ENCODE data around the gene CKAP2L. TPM values are rescaled to one million over a fixed set of nuclear protein-coding genes. Genes with fewer than 3 reads are reported as not detected.

The CKAP2L gene
- total and polyA plus RNA-seq, 2 donors (not counting 1 experiment from before 2014, with no cell fraction given): 3.0 to 4.4 TPM

GRCh38 chr2:112737542-112738232 is 26.7 kb downstream of the CKAP2L start:
- Histone ChIP-seq H4K20me1 (ENCODE audit: control insufficient read depth, extremely low read depth, insufficient read depth, low read length) (no peaks in the 10 kb centered on the region), H3K4me1 (ENCODE audit: control insufficient read depth, extremely low read depth, insufficient read depth, low read length) (no peaks in the 10 kb centered on the region), H2AFZ (ENCODE audit: low read length) (no peak overlapping the region), H3K27me3 (ENCODE audit: control insufficient read depth, insufficient read depth, low read length) (no peaks in the 10 kb centered on the region), H3K9me3 (ENCODE audit: control insufficient read depth, insufficient read depth, low read depth, low read length) (no peaks in the 10 kb centered on the region), H3K27ac (ENCODE audit: insufficient read depth, low read length) (no peak overlapping the region), H3K79me2 (ENCODE audit: control insufficient read depth, insufficient read depth, low read length) (no peaks in the 10 kb centered on the region), H3K9ac (ENCODE audit: insufficient read depth, low read length) (no peak overlapping the region), H3K36me3 (ENCODE audit: control insufficient read depth, insufficient read depth, low read length) (peaks cover 8% of the 10 kb centered on the region), H3K4me3 (replicated peaks in 1 of 4; ENCODE audit: control extremely low read depth in 1 of 4, insufficient read depth in 1 of 4, low read depth in 3 of 4, low read length in 4 of 4) (no peak overlapping the region), H3K4me2 (ENCODE audit: extremely low read depth, insufficient read depth, low read length) (no peak overlapping the region)
- no peak for DNase-seq (ENCODE audit: low read depth in 2 of 2)
- TF ChIP-seq, protein P1, sequence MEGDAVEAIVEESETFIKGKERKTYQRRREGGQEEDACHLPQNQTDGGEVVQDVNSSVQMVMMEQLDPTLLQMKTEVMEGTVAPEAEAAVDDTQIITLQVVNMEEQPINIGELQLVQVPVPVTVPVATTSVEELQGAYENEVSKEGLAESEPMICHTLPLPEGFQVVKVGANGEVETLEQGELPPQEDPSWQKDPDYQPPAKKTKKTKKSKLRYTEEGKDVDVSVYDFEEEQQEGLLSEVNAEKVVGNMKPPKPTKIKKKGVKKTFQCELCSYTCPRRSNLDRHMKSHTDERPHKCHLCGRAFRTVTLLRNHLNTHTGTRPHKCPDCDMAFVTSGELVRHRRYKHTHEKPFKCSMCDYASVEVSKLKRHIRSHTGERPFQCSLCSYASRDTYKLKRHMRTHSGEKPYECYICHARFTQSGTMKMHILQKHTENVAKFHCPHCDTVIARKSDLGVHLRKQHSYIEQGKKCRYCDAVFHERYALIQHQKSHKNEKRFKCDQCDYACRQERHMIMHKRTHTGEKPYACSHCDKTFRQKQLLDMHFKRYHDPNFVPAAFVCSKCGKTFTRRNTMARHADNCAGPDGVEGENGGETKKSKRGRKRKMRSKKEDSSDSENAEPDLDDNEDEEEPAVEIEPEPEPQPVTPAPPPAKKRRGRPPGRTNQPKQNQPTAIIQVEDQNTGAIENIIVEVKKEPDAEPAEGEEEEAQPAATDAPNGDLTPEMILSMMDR (conservative IDR thresholded peaks at IDR 0.05 in 1 of 2, IDR thresholded peaks at IDR 0.05 in 1 of 2; ENCODE audit: low read depth in 1 of 2, low read length in 2 of 2): no peak
- TF ChIP-seq EZH2 (IDR thresholded peaks at IDR 0.05; ENCODE audit: low read length, missing control alignments): no peak

DNA sequence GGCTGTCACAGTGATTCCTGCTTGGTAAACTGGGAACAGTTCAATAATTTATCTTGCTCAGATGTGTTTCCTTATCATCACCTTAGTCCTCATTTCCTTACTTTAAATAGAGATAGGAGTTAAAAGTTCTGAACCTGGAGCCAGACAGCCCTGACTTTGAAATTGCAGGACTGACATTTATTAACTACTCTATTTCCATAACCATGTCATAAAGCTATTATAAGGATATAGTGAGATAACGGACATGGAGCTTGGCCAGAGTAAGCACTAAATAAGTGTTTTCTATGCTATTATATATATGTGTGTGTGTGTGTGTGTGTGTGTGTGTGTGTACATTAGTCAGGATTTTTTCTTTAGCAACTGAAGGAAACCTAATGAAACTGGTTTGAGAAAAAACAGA is 30.5 kb downstream of the CKAP2L start:
- Histone ChIP-seq H3K4me3 (replicated peaks in 1 of 4; ENCODE audit: control extremely low read depth in 1 of 4, insufficient read depth in 1 of 4, low read depth in 3 of 4, low read length in 4 of 4) (no peak overlapping the region), H3K79me2 (ENCODE audit: control insufficient read depth, insufficient read depth, low read length) (no peaks in the 10 kb centered on the region), H3K9me3 (ENCODE audit: control insufficient read depth, insufficient read depth, low read depth, low read length) (no peaks in the 10 kb centered on the region), H3K9ac (ENCODE audit: insufficient read depth, low read length) (no peak overlapping the region), H3K27ac (ENCODE audit: insufficient read depth, low read length) (no peak overlapping the region), H4K20me1 (ENCODE audit: control insufficient read depth, extremely low read depth, insufficient read depth, low read length) (no peaks in the 10 kb centered on the region), H3K36me3 (ENCODE audit: control insufficient read depth, insufficient read depth, low read length) (no peaks in the 10 kb centered on the region), H2AFZ (ENCODE audit: low read length) (no peak overlapping the region), H3K27me3 (ENCODE audit: control insufficient read depth, insufficient read depth, low read length) (no peaks in the 10 kb centered on the region), H3K4me1 (ENCODE audit: control insufficient read depth, extremely low read depth, insufficient read depth, low read length) (no peaks in the 10 kb centered on the region), H3K4me2 (ENCODE audit: extremely low read depth, insufficient read depth, low read length) (no peak overlapping the region)
- DNase-seq (ENCODE audit: low read depth in 2 of 2): no peak
- TF ChIP-seq, protein P1 (conservative IDR thresholded peaks at IDR 0.05 in 1 of 2, IDR thresholded peaks at IDR 0.05 in 1 of 2; ENCODE audit: low read depth in 1 of 2, low read length in 2 of 2): no peak
- no peak for TF ChIP-seq EZH2 (IDR thresholded peaks at IDR 0.05; ENCODE audit: low read length, missing control alignments)

- Histone ChIP-seq H3K36me3 (ENCODE audit: control insufficient read depth, insufficient read depth, low read length) (no peaks in the 10 kb centered on the region), H3K27ac (ENCODE audit: insufficient read depth, low read length) (no peak overlapping the region), H2AFZ (ENCODE audit: low read length) (peak overlapping the region; percentile 33), H3K4me2 (ENCODE audit: extremely low read depth, insufficient read depth, low read length) (no peak overlapping the region), H3K79me2 (ENCODE audit: control insufficient read depth, insufficient read depth, low read length) (no peaks in the 10 kb centered on the region), H4K20me1 (ENCODE audit: control insufficient read depth, extremely low read depth, insufficient read depth, low read length) (no peaks in the 10 kb centered on the region), H3K4me3 (replicated peaks in 1 of 4; ENCODE audit: control extremely low read depth in 1 of 4, insufficient read depth in 1 of 4, low read depth in 3 of 4, low read length in 4 of 4) (no peak overlapping the region), H3K27me3 (ENCODE audit: control insufficient read depth, insufficient read depth, low read length) (no peaks in the 10 kb centered on the region), H3K4me1 (ENCODE audit: control insufficient read depth, extremely low read depth, insufficient read depth, low read length) (no peaks in the 10 kb centered on the region), H3K9me3 (ENCODE audit: control insufficient read depth, insufficient read depth, low read depth, low read length) (no peaks in the 10 kb centered on the region), H3K9ac (ENCODE audit: insufficient read depth, low read length) (no peak overlapping the region)
- no peak for DNase-seq (ENCODE audit: low read depth in 2 of 2)
- TF ChIP-seq, protein P1 (conservative IDR thresholded peaks at IDR 0.05 in 1 of 2, IDR thresholded peaks at IDR 0.05 in 1 of 2; ENCODE audit: low read depth in 1 of 2, low read length in 2 of 2): no peak
- TF ChIP-seq EZH2 (IDR thresholded peaks at IDR 0.05; ENCODE audit: low read length, missing control alignments): no peak
These were observed 31.0 kb downstream of the CKAP2L start for GRCh38 chr2:112733456-112733855.
